Activated T-cell treated with anti-CD3 and anti-CD28 coated beads, Interleukin-2, amount 50 U/mL, for 4 hours (primary cell): ENCODE results near the gene NT5E. TPM values are rescaled to one million over a fixed set of nuclear protein-coding genes. Genes with fewer than 3 reads are reported as not detected.
"Not testable (repeated sequence)": the region's sequence is repeated elsewhere in the genome, so short reads cannot be mapped to it uniquely, and the experiment has no call there.

Source experiments
- ATAC-seq, 2 donors: fragments of 200-7000 bp; cut with Tn5 transposase; one replicate each; pipeline ENCODE4 v1.10.0; 2021
- DNase-seq: peaks from one replicate; pipeline ENCODE4 v3.0.0-alpha.2; 2020
- H3K27me3 Mint-ChIP-seq: one replicate; pipeline ENCODE4 v1.8.0; 2021; ENCODE audit warnings: low read depth, mixed read lengths
- H3K36me3 Mint-ChIP-seq: one replicate; pipeline ENCODE4 v1.8.0; 2022; ENCODE audit warnings: mixed read lengths; ENCODE audit not compliant: insufficient read depth
- H3K4me1 Mint-ChIP-seq: one replicate; pipeline ENCODE4 v1.8.0; 2021; ENCODE audit warnings: low read depth, mixed read lengths
- H3K4me3 Mint-ChIP-seq: one replicate; pipeline ENCODE4 v1.8.0; 2021; ENCODE audit warnings: mild to moderate bottlenecking, moderate library complexity, mixed read lengths
- H3K9me3 Mint-ChIP-seq: one replicate; pipeline ENCODE4 v1.8.0; 2021; ENCODE audit warnings: mixed read lengths
- total RNA-seq, 3 donors: library from RNA; stranded (reverse); gene quantifications; one replicate each; pipeline ENCODE4 v1.2.1, GENCODE V29; 2021

Gene NT5E
- 10 to 100 TPM in 2 of 3 donors, 1 to 10 TPM in 1; 9.4 to 18.4 (median 13.4) TPM for total RNA-seq

DNA sequence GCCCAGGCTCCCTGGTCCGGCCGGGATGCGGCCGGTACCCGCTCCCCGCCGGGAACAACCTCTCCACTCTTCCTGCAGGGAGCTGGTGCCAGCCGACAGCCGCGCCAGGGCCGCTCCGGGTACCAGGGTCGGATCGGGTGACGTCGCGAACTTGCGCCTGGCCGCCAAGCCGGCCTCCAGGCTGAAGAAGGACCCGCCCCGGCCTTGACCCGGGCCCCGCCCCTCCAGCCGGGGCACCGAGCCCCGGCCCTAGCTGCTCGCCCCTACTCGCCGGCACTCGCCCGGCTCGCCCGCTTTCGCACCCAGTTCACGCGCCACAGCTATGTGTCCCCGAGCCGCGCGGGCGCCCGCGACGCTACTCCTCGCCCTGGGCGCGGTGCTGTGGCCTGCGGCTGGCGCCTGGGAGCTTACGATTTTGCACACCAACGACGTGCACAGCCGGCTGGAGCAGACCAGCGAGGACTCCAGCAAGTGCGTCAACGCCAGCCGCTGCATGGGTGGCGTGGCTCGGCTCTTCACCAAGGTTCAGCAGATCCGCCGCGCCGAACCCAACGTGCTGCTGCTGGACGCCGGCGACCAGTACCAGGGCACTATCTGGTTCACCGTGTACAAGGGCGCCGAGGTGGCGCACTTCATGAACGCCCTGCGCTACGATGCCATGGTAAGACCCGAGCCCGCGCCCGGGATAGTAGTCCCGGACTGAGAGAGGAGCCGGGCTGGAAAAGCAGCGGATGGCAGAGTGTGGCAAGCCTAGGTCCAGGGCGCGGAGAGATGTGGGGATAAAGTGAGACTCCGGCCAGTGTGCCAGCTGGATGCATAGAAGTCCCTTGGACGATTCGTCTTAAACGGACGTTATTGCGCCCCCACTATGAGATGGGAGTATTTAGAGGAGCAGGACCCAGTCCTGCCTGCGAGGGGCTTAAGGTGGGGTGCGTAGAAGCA, at the start of gene NT5E:
Gene NT5E (plus strand): TSS at position 266 of the 942 bp plus-strand sequence. CDS start 57 bp downstream, at position 323.
- H3K4me3 Mint-ChIP-seq = peak within 1 kb of the TSS; percentile 87
- H3K4me1 Mint-ChIP-seq = peaks cover 46% of the 10 kb centered on the region
- ATAC-seq = peak; percentile 62 to 67
- peaks cover 3% of the 10 kb centered on the region for H3K36me3 Mint-ChIP-seq
- peak; percentile 30 for DNase-seq
- H3K27me3 Mint-ChIP-seq = peaks cover 61% of the 10 kb centered on the region
- no peaks in the 10 kb centered on the region for H3K9me3 Mint-ChIP-seq

DNA sequence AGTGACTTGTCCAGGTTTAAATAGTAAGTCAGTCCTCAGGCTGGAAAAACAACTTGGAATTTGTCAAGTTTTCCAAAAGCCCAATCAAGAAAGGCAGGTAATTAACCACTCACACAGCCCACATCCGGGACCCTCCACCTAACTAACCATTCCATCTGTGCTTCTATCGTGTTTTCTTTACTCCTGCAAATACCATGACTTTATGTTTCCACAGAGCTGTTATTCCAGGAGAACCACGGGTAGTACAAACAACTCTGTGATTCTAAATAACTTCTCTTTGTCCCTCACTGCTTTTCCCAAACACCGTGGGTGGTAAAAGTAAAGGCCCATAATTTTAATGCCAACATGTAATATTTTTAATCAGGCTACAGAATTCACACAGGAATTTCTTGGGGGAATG, 49.6 kb upstream of the NT5E start:
- peaks cover 9% of the 10 kb centered on the region for H3K9me3 Mint-ChIP-seq
- H3K36me3 Mint-ChIP-seq = no peaks in the 10 kb centered on the region
- no peaks in the 10 kb centered on the region for H3K27me3 Mint-ChIP-seq
- DNase-seq (no peak), ATAC-seq (no peak)
- peaks cover 18% of the 10 kb centered on the region for H3K4me1 Mint-ChIP-seq
- H3K4me3 Mint-ChIP-seq = no peak overlapping the region

DNA sequence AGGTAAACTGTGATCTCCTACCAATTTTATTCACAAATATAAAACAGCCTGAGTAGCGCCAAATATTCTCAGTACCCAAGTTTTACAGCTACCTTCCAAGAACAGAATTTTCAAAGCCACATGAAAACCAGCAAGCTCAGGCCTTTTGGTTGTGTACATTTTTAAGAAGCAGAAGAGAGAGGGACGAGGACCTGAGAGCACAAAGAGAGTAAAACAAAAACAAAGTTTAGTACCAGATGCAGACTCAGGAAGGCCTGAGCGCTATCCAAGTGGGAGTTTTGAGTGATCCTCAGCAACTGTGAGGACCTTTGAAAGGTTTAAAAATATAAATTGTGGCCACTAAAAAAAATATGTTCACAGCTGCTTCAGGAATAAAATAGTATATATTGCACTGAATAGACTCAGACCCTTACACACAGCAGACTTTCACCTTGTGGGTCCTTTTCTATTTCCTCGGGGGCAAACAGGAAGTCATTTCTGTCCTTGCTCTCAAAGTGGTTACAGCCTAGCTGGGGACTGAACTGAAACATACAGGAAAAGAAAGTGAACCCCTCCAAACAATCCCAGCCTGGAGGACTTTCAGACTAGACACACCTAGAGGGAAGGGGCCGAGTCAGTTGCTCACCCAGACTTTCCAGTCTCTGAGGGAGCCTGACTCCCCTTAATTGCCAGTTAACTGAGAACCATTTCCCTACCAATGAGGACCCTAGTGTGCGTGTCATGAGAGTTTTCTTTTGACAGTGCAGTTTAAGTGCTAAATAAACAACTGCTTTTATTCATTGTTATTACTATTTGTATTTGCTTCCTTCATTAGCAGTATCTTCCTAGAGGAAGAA, 48.5 kb upstream of the NT5E start:
- H3K4me3 Mint-ChIP-seq = no peak overlapping the region
- ATAC-seq (no peak), DNase-seq (no peak)
- H3K4me1 Mint-ChIP-seq = peaks cover 23% of the 10 kb centered on the region
- peaks cover 9% of the 10 kb centered on the region for H3K9me3 Mint-ChIP-seq
- H3K27me3 Mint-ChIP-seq = no peaks in the 10 kb centered on the region
- H3K36me3 Mint-ChIP-seq = no peaks in the 10 kb centered on the region

- peaks cover 5% of the 10 kb centered on the region for H3K9me3 Mint-ChIP-seq
- DNase-seq (no peak), ATAC-seq (no peak)
- H3K4me3 Mint-ChIP-seq = no peak overlapping the region
- peaks cover 23% of the 10 kb centered on the region for H3K4me1 Mint-ChIP-seq
- H3K36me3 Mint-ChIP-seq = no peaks in the 10 kb centered on the region
- H3K27me3 Mint-ChIP-seq = no peaks in the 10 kb centered on the region
Observed at GRCh38 chr6:85402071-85402470, 47.8 kb upstream of the NT5E start.

GRCh38 chr6:85402922-85403321, 47.0 kb upstream of the NT5E start:
- DNase-seq (no peak), ATAC-seq (no peak)
- Mint-ChIP-seq H3K4me1 (peaks cover 23% of the 10 kb centered on the region), H3K9me3 (no peaks in the 10 kb centered on the region), H3K27me3 (no peaks in the 10 kb centered on the region), H3K4me3 (no peak overlapping the region), H3K36me3 (no peaks in the 10 kb centered on the region)

- Mint-ChIP-seq H3K36me3 (no peaks in the 10 kb centered on the region), H3K4me3 (no peak overlapping the region), H3K4me1 (peaks cover 23% of the 10 kb centered on the region), H3K9me3 (no peaks in the 10 kb centered on the region), H3K27me3 (no peaks in the 10 kb centered on the region)
- ATAC-seq (no peak), DNase-seq (no peak)
Observed at GRCh38 chr6:85403331-85404015, 46.4 kb upstream of the NT5E start.

- not testable (repeated sequence) for DNase-seq, H3K4me3 Mint-ChIP-seq, ATAC-seq, H3K27me3 Mint-ChIP-seq, H3K9me3 Mint-ChIP-seq, H3K36me3 Mint-ChIP-seq
- H3K4me1 Mint-ChIP-seq = peaks cover 23% of the 10 kb centered on the region
Observed at GRCh38 chr6:85404016-85404563, 45.8 kb upstream of the NT5E start.

DNA sequence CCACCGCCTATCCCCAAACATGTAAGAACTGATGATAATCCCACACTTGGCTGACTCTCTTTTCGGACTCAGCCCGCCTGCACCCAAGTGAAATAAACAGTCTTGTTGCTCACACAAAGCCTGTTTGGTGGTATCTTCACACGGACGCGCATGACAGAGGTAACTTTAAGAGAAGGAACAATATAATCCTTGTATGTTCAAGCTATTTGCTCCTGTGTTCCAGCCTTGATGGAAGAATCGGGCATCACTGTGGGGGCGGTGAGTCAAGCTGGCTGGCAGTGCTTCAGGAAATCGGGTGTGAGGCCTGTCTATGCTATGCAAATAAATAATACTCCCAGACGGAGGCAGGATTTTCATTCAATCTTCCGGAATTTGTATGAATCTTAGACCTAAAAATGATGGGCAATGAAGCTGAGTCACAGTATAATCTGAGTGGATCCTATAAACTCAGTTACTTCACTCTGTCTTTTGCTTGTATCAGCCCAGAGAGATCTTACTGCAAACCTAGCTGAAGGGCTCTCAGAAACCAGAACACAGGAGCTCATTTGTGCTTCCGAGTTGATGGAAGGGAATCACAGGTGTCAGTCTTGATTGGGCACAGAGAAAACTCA, 45.2 kb upstream of the NT5E start:
- peaks cover 23% of the 10 kb centered on the region for H3K4me1 Mint-ChIP-seq
- DNase-seq (no peak), ATAC-seq (no peak)
- H3K9me3 Mint-ChIP-seq = no peaks in the 10 kb centered on the region
- H3K27me3 Mint-ChIP-seq = no peaks in the 10 kb centered on the region
- no peaks in the 10 kb centered on the region for H3K36me3 Mint-ChIP-seq
- no peak overlapping the region for H3K4me3 Mint-ChIP-seq

DNA sequence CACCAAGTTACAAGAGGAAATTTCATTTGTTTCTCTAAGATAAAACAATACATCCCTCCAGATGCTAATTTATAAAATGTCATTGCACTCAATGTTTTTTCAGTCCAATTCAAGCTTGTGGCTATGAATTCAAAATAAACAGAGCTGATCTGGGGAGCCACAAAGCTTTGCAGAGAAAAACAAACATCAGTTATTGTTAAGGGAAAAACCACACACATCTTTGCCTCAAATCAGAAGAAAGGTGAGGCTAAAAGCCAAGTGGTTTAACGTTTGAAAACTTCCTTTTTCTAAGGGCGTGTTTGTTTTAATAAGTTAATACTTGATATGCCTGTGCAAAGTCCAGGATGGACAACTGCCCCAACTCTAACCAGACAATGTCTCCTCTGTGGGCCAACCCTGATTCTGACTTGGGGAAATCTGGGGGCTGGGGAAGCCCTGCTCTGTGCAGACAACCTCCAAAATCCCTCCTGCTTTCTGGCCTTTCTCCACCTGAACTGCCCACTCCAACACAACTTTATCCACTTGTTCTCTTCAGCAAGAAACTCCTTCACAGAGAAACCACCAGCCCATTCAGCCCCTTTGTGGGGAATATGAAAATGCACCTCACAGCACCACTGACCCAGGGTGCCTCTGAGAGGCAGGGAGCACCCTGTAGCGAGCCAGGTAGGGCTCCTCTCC, 44.6 kb upstream of the NT5E start:
- Mint-ChIP-seq H3K4me1 (peaks cover 23% of the 10 kb centered on the region), H3K27me3 (no peaks in the 10 kb centered on the region), H3K4me3 (no peak overlapping the region), H3K36me3 (no peaks in the 10 kb centered on the region), H3K9me3 (no peaks in the 10 kb centered on the region)
- no peak for DNase-seq
- peak in 1 of 2 donors; percentile 28 for ATAC-seq

- Mint-ChIP-seq H3K4me1 (peaks cover 23% of the 10 kb centered on the region), H3K4me3 (no peak overlapping the region), H3K36me3 (no peaks in the 10 kb centered on the region), H3K27me3 (no peaks in the 10 kb centered on the region), H3K9me3 (no peaks in the 10 kb centered on the region)
- ATAC-seq = no peak
- DNase-seq = no peak
Observed at GRCh38 chr6:85405853-85406198, 44.1 kb upstream of the NT5E start.

GRCh38 chr6:85406641-85407075, 43.2 kb upstream of the NT5E start:
- no peaks in the 10 kb centered on the region for H3K27me3 Mint-ChIP-seq
- H3K36me3 Mint-ChIP-seq = no peaks in the 10 kb centered on the region
- H3K4me3 Mint-ChIP-seq = no peak overlapping the region
- DNase-seq = no peak
- no peak for ATAC-seq
- no peaks in the 10 kb centered on the region for H3K9me3 Mint-ChIP-seq
- H3K4me1 Mint-ChIP-seq = peaks cover 23% of the 10 kb centered on the region

- Mint-ChIP-seq H3K27me3 (no peaks in the 10 kb centered on the region), H3K36me3 (no peaks in the 10 kb centered on the region), H3K9me3 (no peaks in the 10 kb centered on the region), H3K4me1 (peaks cover 20% of the 10 kb centered on the region), H3K4me3 (no peak overlapping the region)
- ATAC-seq = no peak
- DNase-seq = no peak
Observed at GRCh38 chr6:85408039-85408438, 41.8 kb upstream of the NT5E start.

- ATAC-seq (no peak), DNase-seq (no peak)
- H3K36me3 Mint-ChIP-seq = no peaks in the 10 kb centered on the region
- H3K27me3 Mint-ChIP-seq = peaks cover 2% of the 10 kb centered on the region
- H3K9me3 Mint-ChIP-seq = no peaks in the 10 kb centered on the region
- no peak overlapping the region for H3K4me3 Mint-ChIP-seq
- H3K4me1 Mint-ChIP-seq = no peaks in the 10 kb centered on the region
Observed at GRCh38 chr6:85412911-85413430, 36.9 kb upstream of the NT5E start.
